Uterus (tissue), 4 donors: ENCODE measurements around the gene SP8. TPM values are rescaled to one million over a fixed set of nuclear protein-coding genes. Genes with fewer than 3 reads are reported as not detected.
"Not testable (repeated sequence)": the region's sequence is repeated elsewhere in the genome, so short reads cannot be mapped to it uniquely, and the experiment has no call there.

Experiments
- DNase-seq, 2 donors: peaks; one replicate each; pipeline ENCODE4 v3.0.0-alpha.2; 2019 to 2020
- H3K27ac ChIP-seq, 2 donors: fragments of 200-600 bp; sonication (generic); 1 replicate in 1 of 2; 2 replicates in 1 of 2; pipeline ENCODE4 v1.5.1; 2016 to 2018
- H3K27me3 ChIP-seq, 2 donors: fragments of 200-600 bp; sonication (generic); one replicate each; pipeline ENCODE4 v1.5.1; 2018 to 2019; ENCODE audit warnings: control low read depth in 1 of 2
- H3K36me3 ChIP-seq, 2 donors: fragments of 200-600 bp; sonication (generic); one replicate each; pipeline ENCODE4 v1.5.1; 2019; ENCODE audit warnings: control low read depth in 1 of 2
- H3K4me1 ChIP-seq, 2 donors: fragments of 200-600 bp; sonication (generic); one replicate each; pipeline ENCODE4 v1.5.1; 2018 to 2019; ENCODE audit warnings: control low read depth in 1 of 2
- H3K4me3 ChIP-seq, 2 donors: fragments of 200-600 bp; sonication (generic); 1 replicate in 1 of 2; 2 replicates in 1 of 2; pipeline ENCODE4 v1.5.1; 2018 to 2019; ENCODE audit warnings: mild to moderate bottlenecking in 1 of 2
- H3K9me3 ChIP-seq, 2 donors: fragments of 200-600 bp; sonication (generic); one replicate each; pipeline ENCODE4 v1.5.1; 2019; ENCODE audit warnings: control low read depth in 1 of 2
- POLR2A ChIP-seq, 2 donors: fragments of 450-650 bp; IDR thresholded peaks; one replicate each; pipeline ENCODE4 v1.6.1; 2016; ENCODE audit warnings: antibody characterized with exemption in 2 of 2, mild to moderate bottlenecking in 1 of 2, moderate library complexity in 1 of 2
- intact Hi-C: fragments of 100-400 bp; cut with DNase I; formaldehyde crosslinking; loops from one replicate; pipeline ENCODE4 v1.15.1; 2023; ENCODE audit warnings: low total_unique reads
- total RNA-seq, 4 donors: library from RNA; depleted of rRNA in 3 of 4; stranded (reverse); fragments of >200 nt in 3 of 4; gene quantifications; one replicate each; pipeline versions ENCODE4 v1.1.0 to v1.2.4, GENCODE V29; 2014 to 2023
- TF ChIP-seq, protein P1 (sequence below), 4 experiments: fragments of 200-600 bp in 2 of 4; fragments of 450-650 bp in 2 of 4; sonication (generic) in 2 of 4; IDR thresholded peaks; one replicate each; pipeline ENCODE4 v1.5.1; 2016 to 2019; ENCODE audit warnings: antibody characterized with exemption in 4 of 4, mild to moderate bottlenecking in 2 of 4, moderate library complexity in 1 of 4
- donor health status: DM: yes; HTN: yes; CAD: no.

The SP8 gene
- total RNA-seq, 4 donors from 2014 or later, result not detected

DNA sequence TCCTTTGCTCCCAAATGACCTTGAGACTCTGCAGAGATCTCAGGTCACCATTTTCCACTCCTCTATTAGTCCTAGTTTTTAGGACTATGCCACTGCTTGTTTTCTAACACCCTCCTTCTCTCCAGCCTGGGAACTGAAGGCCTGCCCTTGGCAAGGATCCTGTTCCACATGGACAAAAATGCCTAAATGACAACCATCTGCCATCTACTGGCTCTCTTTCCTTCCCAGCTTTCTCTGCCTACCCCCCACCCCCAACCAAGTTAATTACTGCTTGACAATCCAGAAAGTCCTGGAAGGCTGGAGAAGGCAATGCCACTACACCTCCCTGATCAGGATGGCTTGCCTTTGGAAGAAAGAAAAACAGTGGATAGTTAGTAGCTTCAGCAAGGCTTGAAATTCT lies 44.8 kb upstream of the SP8 start:
- Histone ChIP-seq H3K4me3 (no peak overlapping the region), H3K9me3 (no peaks in the 10 kb centered on the region), H3K27ac (no peak overlapping the region), H3K4me1 (no peaks in the 10 kb centered on the region), H3K27me3 (no peaks in the 10 kb centered on the region), H3K36me3 (no peaks in the 10 kb centered on the region)
- intact Hi-C loops, result no loop called here
- DNase-seq, result no peak
- no peak for TF ChIP-seq POLR2A (IDR thresholded peaks at IDR 0.05)
- TF ChIP-seq, protein P1, sequence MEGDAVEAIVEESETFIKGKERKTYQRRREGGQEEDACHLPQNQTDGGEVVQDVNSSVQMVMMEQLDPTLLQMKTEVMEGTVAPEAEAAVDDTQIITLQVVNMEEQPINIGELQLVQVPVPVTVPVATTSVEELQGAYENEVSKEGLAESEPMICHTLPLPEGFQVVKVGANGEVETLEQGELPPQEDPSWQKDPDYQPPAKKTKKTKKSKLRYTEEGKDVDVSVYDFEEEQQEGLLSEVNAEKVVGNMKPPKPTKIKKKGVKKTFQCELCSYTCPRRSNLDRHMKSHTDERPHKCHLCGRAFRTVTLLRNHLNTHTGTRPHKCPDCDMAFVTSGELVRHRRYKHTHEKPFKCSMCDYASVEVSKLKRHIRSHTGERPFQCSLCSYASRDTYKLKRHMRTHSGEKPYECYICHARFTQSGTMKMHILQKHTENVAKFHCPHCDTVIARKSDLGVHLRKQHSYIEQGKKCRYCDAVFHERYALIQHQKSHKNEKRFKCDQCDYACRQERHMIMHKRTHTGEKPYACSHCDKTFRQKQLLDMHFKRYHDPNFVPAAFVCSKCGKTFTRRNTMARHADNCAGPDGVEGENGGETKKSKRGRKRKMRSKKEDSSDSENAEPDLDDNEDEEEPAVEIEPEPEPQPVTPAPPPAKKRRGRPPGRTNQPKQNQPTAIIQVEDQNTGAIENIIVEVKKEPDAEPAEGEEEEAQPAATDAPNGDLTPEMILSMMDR (IDR thresholded peaks at IDR 0.05), result no peak

DNA sequence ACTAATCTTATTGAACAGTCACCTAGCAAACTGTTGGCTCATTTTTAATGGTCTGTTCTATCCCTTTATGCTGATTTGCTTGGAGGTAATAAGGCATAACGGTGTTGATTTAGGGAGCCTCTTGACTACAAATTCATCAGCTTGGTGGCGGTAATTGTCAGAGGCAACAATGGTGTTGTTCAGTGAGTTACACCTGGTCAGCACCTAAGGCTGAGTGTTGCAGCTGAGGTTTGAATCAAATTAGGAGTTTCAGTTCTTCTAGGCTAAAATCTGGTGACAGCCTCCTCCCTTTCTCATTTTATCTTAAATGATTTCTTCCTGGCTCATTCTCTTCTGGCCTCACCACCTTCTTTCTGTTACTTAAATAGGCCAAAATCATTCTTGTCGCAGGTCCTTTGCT lies 42.3 kb upstream of the SP8 start:
- intact Hi-C loops, result no loop called here
- Histone ChIP-seq H3K27ac (no peak overlapping the region), H3K27me3 (no peaks in the 10 kb centered on the region), H3K4me3 (no peak overlapping the region), H3K9me3 (no peaks in the 10 kb centered on the region), H3K36me3 (no peaks in the 10 kb centered on the region), H3K4me1 (no peaks in the 10 kb centered on the region)
- DNase-seq, result no peak
- TF ChIP-seq POLR2A (IDR thresholded peaks at IDR 0.05), result no peak
- TF ChIP-seq, protein P1 (IDR thresholded peaks at IDR 0.05), result no peak

DNA sequence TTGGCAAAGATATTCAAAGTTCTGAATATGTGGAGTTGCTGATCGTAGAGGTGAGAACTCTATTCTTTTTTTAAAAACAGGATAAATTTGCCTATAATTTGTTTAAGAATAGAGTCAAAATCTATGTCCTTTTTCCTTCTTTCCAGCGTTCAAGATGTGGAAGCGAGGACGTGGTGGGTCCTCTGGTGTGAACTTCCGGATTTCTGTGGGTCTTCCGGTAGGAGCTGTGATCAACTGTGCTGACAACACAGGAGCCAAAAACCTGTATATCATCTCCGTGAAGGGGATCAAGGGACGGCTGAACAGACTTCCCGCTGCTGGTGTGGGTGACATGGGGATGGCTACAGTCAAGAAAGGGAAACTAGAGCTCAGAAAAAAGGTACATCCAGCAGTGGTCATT lies 40.5 kb upstream of the SP8 start:
- Histone ChIP-seq H3K27ac (no peak overlapping the region), H3K4me1 (no peaks in the 10 kb centered on the region), H3K27me3 (no peaks in the 10 kb centered on the region), H3K9me3 (no peaks in the 10 kb centered on the region), H3K36me3 (no peaks in the 10 kb centered on the region), H3K4me3 (no peak overlapping the region)
- intact Hi-C loops, result no loop called here
- TF ChIP-seq POLR2A (IDR thresholded peaks at IDR 0.05), result no peak
- TF ChIP-seq, protein P1 (IDR thresholded peaks at IDR 0.05), result no peak
- no peak for DNase-seq

DNA sequence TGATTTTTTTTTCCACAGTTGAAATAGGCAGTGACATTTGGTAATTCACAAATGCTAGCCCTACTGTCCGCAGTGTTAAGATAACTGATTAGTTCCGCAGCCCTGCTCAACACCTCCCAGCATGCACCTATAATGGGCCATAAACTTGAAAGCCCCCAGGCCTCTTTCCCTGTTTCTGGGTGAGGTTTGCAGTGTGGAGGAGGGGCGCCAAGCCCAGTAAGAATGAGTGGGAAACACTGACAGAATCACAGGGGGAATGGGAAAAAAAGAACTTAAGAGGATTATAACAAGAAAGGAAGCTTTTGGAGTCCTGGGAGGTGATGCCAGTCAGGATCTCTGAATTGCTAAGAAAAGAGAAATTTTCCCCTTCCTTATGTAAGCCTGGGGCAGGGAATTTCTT lies 39.6 kb upstream of the SP8 start:
- Histone ChIP-seq H3K36me3 (no peaks in the 10 kb centered on the region), H3K27ac (no peak overlapping the region), H3K4me3 (no peak overlapping the region), H3K4me1 (no peaks in the 10 kb centered on the region), H3K9me3 (no peaks in the 10 kb centered on the region), H3K27me3 (no peaks in the 10 kb centered on the region)
- TF ChIP-seq, protein P1 (IDR thresholded peaks at IDR 0.05), result no peak
- TF ChIP-seq POLR2A (IDR thresholded peaks at IDR 0.05), result no peak
- no peak for DNase-seq
- intact Hi-C loops, result no loop called here

DNA sequence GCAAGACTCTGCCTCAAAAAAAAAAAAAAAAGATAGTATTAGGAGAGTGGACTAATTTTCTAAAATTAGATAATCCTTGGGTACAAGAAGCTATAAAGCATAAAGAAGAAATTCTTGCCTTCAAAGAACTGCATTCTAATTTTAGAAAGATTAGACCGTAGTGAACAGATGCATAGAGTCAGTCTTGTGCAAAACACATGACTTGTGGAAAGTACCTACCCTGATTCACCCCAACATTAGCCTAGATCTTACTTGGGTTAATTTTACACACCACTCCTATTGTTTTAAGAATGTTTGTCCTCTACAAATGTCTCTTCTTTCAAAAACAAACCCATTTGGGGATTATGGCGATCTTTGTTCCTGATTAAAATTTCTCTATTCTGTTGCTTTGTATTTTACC lies 38.9 kb upstream of the SP8 start:
- Histone ChIP-seq H3K4me3 (no peak overlapping the region), H3K27ac (no peak overlapping the region), H3K9me3 (no peaks in the 10 kb centered on the region), H3K36me3 (no peaks in the 10 kb centered on the region), H3K27me3 (no peaks in the 10 kb centered on the region), H3K4me1 (no peaks in the 10 kb centered on the region)
- DNase-seq, result no peak
- intact Hi-C loops, result no loop called here
- no peak for TF ChIP-seq POLR2A (IDR thresholded peaks at IDR 0.05)
- TF ChIP-seq, protein P1 (IDR thresholded peaks at IDR 0.05), result no peak

DNA sequence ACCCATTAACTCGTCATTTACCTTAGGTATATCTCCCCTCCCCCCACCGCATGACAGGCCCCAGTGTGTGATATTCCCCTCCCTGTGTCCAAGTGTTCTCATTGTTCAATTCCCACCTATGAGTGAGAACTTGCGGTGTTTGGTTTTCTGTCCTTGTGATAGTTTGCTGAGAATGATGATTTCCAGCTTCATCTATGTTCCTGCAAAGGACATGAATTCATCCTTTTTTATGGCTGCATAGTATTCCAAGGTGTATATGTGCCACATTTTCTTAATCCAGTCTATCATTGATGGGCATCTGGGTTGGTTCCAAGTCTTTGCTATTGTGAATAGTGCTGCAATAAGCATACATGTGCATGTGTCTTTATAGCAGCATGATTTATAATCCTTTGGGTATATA lies 34.7 kb upstream of the SP8 start:
- H3K27ac ChIP-seq, intact Hi-C loops, H3K36me3 ChIP-seq: not testable (repeated sequence)

More for the DNA sequence above, 34.7 kb upstream of the SP8 start:
- not testable (repeated sequence) for H3K4me3 ChIP-seq, H3K9me3 ChIP-seq, H3K27me3 ChIP-seq, H3K4me1 ChIP-seq, DNase-seq
